GM10248 (cell line): ENCODE results near the gene EEPD1.
"Not testable (repeated sequence)": the region's sequence is repeated elsewhere in the genome, so short reads cannot be mapped to it uniquely, and the experiment has no call there.

Experiments used
- CTCF ChIA-PET: fragments of 300-600 bp; sonication (Branson Sonifier 250); formaldehyde crosslinking; extraction: SDS; loops from one replicate; lab custom pipeline; 2021; ENCODE audit warnings: antibody characterized with exemption; lab: Yijun Ruan, JAX
- POLR2A ChIA-PET: fragments of 350-650 bp; sonication (Branson Sonifier 250); formaldehyde crosslinking; extraction: SDS; loops from one replicate; lab custom pipeline; 2020; ENCODE audit warnings: antibody characterized with exemption; lab: Yijun Ruan, JAX
- DNase-seq: peaks from one replicate; pipeline ENCODE4 v3.0.0; 2012; ENCODE audit errors: extremely low spot score
- CTCF ChIP-seq: IDR thresholded peaks from 2 replicates; pipeline ENCODE4 v1.5.1; 2012; ENCODE audit warnings: mild to moderate bottlenecking, low read depth; ENCODE audit errors: extremely low read depth, missing control alignments, control extremely low read depth

EEPD1 gene

DNA sequence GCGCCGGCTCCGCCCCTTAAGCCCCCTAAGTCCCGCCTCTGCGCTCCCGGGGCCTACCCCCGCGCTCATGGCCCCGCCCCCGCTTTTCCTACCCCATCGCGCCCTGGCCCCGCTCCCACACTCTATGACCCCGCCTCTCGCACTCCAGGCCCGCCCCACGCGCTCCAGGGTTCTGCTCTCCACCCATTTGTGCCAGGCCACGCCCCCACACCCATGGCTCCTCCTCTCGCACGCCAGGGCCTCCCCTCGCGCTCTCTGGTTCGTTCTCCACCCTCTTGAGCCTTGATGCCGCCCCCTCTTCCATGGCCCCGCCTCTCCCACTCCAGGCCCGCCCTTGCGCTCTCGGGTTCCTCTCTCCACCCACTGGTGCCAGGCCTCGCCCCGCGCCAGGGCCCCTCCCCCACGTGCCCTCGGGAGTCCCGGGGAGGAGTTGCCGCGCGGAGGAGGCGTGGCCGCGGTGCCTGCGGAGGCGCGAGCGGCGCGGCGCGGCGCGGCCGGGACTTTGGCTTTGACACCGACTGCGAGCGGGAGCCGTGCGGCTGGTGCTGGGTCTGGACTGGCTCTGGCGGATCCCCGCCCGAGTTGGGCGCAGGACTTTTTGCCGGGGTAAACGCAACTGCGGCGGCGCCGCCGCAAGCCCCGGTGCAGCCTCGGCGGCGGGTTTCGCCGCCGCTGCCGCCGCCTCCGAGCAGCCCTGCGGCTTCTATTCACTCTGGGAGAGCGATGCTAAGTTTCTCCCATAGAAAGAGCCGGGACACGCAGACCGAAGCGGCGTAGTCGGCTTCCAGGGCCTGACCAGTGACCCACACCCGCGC is at the start of gene EEPD1:
EEPD1 (plus strand) TSS at position 499 of the 815 bp plus-strand sequence. CDS start 1,071 bp downstream, outside the sequence.
- no peak for TF ChIP-seq CTCF
- ChIA-PET CTCF (no interaction called here), POLR2A (no interaction called here)
- peak; percentile 97 for DNase-seq

GRCh38 chr7:36103837-36104561 is 49.1 kb upstream of the EEPD1 start:
- no peak for DNase-seq
- CTCF ChIA-PET, result no interaction called here
- POLR2A ChIA-PET, result no interaction called here
- no peak for TF ChIP-seq CTCF

DNA sequence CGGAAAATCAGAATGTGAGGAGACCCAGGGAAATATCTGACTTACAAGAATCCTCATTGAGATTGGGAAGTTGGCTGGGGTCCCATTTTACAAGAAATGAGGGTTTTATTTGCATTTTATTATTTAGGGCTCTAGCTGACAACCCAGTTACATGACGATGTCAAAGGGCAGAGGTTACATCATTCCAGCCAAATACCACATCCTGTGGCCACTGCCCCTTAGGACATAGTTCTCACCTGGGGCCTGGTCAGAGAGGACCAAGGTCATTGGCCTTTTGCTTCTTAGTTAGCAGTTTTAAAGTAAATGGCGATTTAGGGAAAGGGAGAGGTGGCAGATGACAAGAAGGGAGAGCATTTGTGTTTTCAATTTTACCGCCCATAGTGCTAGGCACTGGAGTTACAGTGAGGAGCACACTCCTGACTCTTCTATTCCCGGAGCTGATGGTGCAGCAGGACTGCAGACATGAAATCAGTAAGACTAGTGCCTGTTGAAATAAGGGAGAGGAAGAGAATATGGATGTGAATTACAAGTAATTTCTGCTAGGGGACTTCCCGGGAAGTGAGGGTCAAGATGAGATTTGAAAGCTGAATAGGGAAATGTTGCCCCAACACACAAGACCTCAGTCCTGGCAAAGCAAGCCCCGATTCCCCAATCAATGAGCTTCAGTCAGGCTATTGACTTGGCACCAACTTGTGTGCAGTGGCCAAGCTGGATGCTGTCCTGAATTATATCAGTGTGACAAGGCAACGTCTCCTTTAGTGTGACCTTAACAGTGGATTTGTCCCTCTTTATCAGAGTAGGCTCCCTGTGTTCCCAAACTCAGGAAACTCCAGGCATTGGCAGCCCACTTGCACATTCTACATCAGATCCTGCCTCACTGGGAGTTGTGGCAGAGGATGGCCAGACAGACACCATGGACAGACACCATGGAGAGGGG is 45.8 kb upstream of the EEPD1 start:
- DNase-seq, POLR2A ChIA-PET: not testable (repeated sequence)
- CTCF ChIA-PET, result interaction anchor here (1.4 to 1.5 kb wide), 2 partner anchors 9 to 211 kb away, joined by 3 to 5 read pairs; no protein-coding TSS in a partner anchor

GRCh38 chr7:36107926-36108631 is 45.0 kb upstream of the EEPD1 start:
- ChIA-PET CTCF (interaction anchor here (1.4 to 1.8 kb wide), 2 partner anchors 30 to 210 kb away, joined by 3 read pairs; no protein-coding TSS in a partner anchor), POLR2A (no interaction called here)
- no peak for DNase-seq
- TF ChIP-seq CTCF, result no peak

DNA sequence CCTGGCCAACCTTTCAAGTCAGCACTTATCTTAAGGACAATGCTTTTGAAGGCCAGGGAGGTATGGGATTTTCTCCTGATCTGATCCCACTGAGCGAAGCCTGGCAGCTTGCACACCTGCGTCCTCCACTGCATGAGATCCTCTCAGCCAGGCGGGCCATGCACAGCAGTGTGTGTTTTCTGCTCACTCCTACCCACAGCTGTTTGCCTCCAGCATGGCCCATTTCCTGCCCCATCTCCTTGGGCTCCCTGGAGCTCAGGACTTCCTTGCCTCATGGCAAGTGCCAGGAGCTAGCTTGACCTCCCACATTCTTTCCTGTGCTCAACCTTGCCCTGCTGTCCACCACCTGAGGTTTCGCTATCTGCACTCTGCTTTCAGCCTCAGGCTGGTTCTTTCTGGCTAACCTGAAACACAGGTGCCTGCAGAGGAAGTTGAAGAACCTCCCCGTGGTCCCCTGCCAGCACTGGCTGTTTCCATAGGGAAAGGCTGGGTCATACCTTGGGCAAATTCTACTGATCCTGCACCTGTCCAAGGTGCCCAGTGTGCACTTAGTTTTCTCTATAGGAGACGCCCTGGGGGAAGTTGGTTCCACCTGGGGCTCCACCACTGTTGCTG is 43.9 kb upstream of the EEPD1 start:
- TF ChIP-seq CTCF, result no peak
- DNase-seq, result no peak
- CTCF ChIA-PET, result interaction anchor here (1.8 kb wide), 1 partner anchor 31 kb away, joined by 3 read pairs; no protein-coding TSS in a partner anchor
- POLR2A ChIA-PET, result no interaction called here

GRCh38 chr7:36110584-36110983 is 42.5 kb upstream of the EEPD1 start:
- DNase-seq, result no peak
- POLR2A ChIA-PET, result no interaction called here
- no peak for TF ChIP-seq CTCF
- CTCF ChIA-PET, result interaction anchor here (0.9 kb wide), 1 partner anchor 12 kb away, joined by 3 read pairs; no protein-coding TSS in a partner anchor
